Activated CD8-positive, alpha-beta memory T cell treated with anti-CD3 and anti-CD28 coated beads, Interleukin-2, amount 10 ng/mL, durations not matched to agents 7 days and 5 days (primary cell): ENCODE measurements around the gene MISP3. TPM values are rescaled to one million over a fixed set of nuclear protein-coding genes. Genes with fewer than 3 reads are reported as not detected.
"Not testable (repeated sequence)": the region's sequence is repeated elsewhere in the genome, so short reads cannot be mapped to it uniquely, and the experiment has no call there.

Source experiments
- ATAC-seq: fragments of 150-1000 bp; cut with Tn5 transposase; one replicate; pipeline ENCODE4 v1.10.0; 2021; ENCODE audit warnings: moderate library complexity
- CTCF ChIA-PET: fragments of 350-600 bp; sonication (Branson Sonifier 250); formaldehyde crosslinking; loops from one replicate; lab custom pipeline; 2021; ENCODE audit warnings: antibody characterized with exemption; lab: Charles Lee
- DNase-seq: peaks from one replicate; pipeline ENCODE4 v3.0.0-alpha.2; 2020
- H3K27ac Mint-ChIP-seq: one replicate; pipeline ENCODE4 v1.8.0; 2021; ENCODE audit warnings: mild to moderate bottlenecking, mixed read lengths
- H3K27me3 Mint-ChIP-seq: one replicate; pipeline ENCODE4 v1.8.0; 2021; ENCODE audit warnings: mixed read lengths
- H3K36me3 Mint-ChIP-seq: one replicate; pipeline ENCODE4 v1.8.0; 2021; ENCODE audit warnings: mild to moderate bottlenecking, mixed read lengths
- H3K4me1 Mint-ChIP-seq: one replicate; pipeline ENCODE4 v1.8.0; 2021; ENCODE audit warnings: mixed read lengths
- H3K4me3 Mint-ChIP-seq: one replicate; pipeline ENCODE4 v1.8.0; 2021; ENCODE audit warnings: mild to moderate bottlenecking, moderate library complexity, mixed read lengths
- H3K9me3 Mint-ChIP-seq: one replicate; pipeline ENCODE4 v1.8.0; 2022; ENCODE audit warnings: low read depth, mixed read lengths
- total RNA-seq, 2 experiments: library from RNA; stranded (reverse); gene quantifications; one replicate each; pipeline ENCODE4 v1.2.3, GENCODE V29; 2021

The MISP3 gene
- total RNA-seq = 1 to 10 TPM; 1.4 to 2.4 TPM

DNA sequence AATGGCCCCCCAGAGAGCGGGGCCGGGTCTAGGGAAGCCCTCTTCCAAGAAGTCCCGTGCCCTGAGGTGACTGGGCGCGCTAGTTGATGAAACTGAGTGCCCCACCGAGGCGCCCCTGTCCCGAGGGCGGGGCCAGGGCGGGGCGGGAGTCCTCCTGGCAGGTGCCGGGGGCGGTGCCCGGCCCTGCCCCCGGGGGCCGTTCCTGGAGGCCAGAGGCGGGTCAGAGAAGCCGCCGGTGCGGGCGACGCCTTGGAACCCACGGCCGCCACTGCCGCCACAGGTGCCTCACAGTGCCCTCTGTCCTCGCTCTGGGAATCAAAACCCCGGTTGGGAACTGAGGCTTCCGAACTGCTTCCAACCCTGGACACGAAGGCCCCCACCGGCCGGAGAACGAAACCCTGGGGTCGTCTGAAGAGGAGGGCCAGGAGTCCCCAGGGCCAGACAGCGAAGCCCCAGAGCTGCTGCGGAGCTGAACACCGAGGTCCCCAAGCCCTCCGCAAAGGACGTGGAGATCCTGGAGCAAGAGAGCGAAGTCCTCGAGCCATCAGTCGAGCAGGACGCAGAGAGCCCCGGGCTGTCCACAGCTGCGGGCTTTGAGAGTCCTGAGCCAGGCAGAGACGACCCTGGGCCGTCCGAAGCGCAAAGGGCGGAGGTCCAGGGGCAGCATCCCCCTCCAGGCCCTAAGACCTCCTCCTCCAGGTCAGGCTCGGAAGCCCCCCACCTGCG, at the start of gene MISP3:
Gene MISP3 (plus strand): TSS at position 252 of the 726 bp plus-strand sequence. CDS start 524 bp downstream, outside the sequence.
- Mint-ChIP-seq H3K4me3 (peak within 1 kb of the TSS; percentile 84), H3K36me3 (no peaks in the 10 kb centered on the region), H3K27me3 (peaks cover 3% of the 10 kb centered on the region), H3K4me1 (peaks cover 23% of the 10 kb centered on the region), H3K9me3 (no peaks in the 10 kb centered on the region), H3K27ac (peak within 1 kb of the TSS; percentile 81)
- CTCF ChIA-PET = interaction anchor here (0.5 to 7.3 kb wide), 42 partner anchors 9 to 482 kb away, joined by 3 to 153 read pairs (median 4); partner anchors contain the start of genes ASF1B, BRME1, CC2D1A and DCAF15
- peak; percentile 52 for DNase-seq
- peak; percentile 12 for ATAC-seq

DNA sequence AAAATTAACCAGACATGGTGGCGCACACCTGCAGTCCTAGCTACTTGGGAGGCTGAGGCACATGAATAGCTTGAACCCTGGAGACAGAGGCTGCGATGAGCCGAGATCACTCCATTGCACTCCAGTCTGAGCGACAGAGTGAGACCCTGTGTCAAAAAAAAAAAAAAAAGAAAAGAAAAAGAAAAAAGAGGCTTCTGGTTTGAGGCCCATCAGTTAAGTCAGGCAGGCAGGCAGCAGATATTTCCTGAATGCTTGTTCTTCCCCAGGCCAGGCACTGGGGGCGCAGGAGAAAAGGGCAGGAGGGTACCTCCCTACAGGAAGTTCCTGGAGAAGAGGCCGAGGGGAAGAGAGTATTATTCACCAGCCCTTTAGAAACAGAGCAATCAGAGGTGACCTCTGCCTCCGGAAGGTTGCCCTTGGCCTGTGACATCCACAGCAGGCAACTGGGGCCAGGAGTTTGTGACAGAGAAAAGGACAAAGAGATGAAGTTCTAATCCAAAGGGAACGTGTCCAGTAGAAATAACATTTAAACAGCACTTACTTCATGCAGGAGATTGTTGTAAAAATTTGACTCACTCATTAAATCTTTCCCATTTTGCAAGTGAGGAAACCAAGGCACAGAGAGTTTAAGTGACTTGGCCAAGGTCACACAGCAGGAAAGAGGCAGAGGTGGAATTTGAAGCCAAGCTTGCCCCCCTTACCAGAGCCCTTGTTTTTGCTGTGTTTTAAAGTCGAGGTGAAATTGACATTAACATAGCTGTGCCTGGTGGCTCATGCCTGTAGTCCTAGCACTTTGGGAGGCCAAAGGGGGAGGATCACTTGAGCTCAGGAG, 49.0 kb upstream of the MISP3 start:
- peaks cover 3% of the 10 kb centered on the region for H3K27me3 Mint-ChIP-seq
- H3K9me3 Mint-ChIP-seq = no peaks in the 10 kb centered on the region
- CTCF ChIA-PET = interaction anchor here (2.8 kb wide), 1 partner anchor 7 kb away, joined by 19 read pairs; the partner anchor contains the start of gene IL27RA
- ATAC-seq (no peak), DNase-seq (no peak)
- H3K4me1 Mint-ChIP-seq = peaks cover 7% of the 10 kb centered on the region
- no peaks in the 10 kb centered on the region for H3K36me3 Mint-ChIP-seq
- H3K4me3 Mint-ChIP-seq = no peak overlapping the region
- H3K27ac Mint-ChIP-seq = no peak overlapping the region

DNA sequence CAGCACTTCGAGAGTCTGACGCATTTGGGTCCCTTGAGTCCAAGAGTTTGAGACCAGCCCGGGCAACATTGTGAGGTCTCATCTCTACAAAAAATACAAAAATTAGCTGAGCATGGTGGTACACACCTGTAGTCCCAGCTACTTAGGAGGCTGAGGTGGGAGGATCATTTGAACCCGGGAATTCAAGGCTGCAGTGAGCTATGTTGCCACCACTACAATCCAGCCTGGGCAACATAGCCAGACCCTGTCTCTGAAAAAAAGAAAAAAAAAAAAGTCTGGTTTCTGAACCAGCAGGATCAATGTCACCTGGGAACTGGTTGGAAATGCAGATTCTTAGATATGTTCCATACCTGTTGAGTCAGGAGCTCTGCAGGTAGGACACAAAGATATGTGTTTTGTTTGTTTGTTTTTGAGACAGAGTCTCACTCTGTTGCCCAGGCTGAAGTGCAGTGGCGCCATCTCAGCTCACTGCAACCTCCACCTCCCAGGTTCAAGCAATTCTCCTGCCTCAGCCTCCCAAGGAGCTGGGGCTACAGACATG, 45.9 kb upstream of the MISP3 start:
- peaks cover 16% of the 10 kb centered on the region for H3K4me1 Mint-ChIP-seq
- H3K27ac Mint-ChIP-seq, DNase-seq, H3K4me3 Mint-ChIP-seq, ATAC-seq, H3K27me3 Mint-ChIP-seq, H3K36me3 Mint-ChIP-seq, H3K9me3 Mint-ChIP-seq: not testable (repeated sequence)
- CTCF ChIA-PET = interaction anchor here (1.2 to 1.7 kb wide), 2 partner anchors 16 to 124 kb away, joined by 3 read pairs; no protein-coding TSS in a partner anchor

DNA sequence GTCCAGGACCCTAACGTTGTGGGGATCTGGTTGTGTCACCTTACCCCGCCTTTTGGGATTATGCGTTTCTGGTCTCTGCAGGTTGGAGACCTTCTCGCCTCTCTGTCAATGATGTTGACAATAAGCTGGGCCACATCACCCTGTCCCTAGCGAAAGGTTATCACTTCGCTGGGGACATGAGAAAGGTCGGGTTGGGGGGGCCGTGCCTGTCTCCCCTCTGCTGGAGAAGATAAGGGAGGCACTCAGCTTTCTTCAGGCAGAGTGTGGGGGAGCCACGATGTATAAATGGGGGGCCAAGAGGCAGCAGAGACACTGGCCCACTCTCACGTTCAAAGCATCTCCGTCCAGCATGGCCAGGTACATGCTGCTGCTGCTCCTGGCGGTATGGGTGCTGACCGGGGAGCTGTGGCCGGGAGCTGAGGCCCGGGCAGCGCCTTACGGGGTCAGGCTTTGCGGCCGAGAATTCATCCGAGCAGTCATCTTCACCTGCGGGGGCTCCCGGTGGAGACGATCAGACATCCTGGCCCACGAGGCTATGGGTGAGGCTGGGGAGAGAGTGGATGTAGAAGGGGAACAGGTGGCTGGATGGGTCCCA, 44.6 kb upstream of the MISP3 start, which contains the start of gene RLN3:
Gene RLN3 (plus strand): TSS at position 293 of the 595 bp plus-strand sequence. CDS start 57 bp downstream, at position 350.
- peaks cover 19% of the 10 kb centered on the region for H3K4me1 Mint-ChIP-seq
- ATAC-seq = no peak
- peaks cover 6% of the 10 kb centered on the region for H3K27me3 Mint-ChIP-seq
- H3K27ac Mint-ChIP-seq = no peak within 1 kb of the TSS
- H3K36me3 Mint-ChIP-seq = peaks cover 3% of the 10 kb centered on the region
- DNase-seq = no peak
- no peak within 1 kb of the TSS for H3K4me3 Mint-ChIP-seq
- CTCF ChIA-PET = interaction anchor here (0.8 to 1.7 kb wide), 3 partner anchors 9 to 141 kb away, joined by 3 to 4 read pairs (median 3); no protein-coding TSS in a partner anchor
- no peaks in the 10 kb centered on the region for H3K9me3 Mint-ChIP-seq

GRCh38 chr19:14028901-14029300, 43.7 kb upstream of the MISP3 start:
- Mint-ChIP-seq H3K36me3 (peaks cover 4% of the 10 kb centered on the region), H3K4me3 (no peak overlapping the region)
- CTCF ChIA-PET = interaction anchor here (0.6 to 2.3 kb wide), 4 partner anchors 10 to 142 kb away, joined by 3 to 8 read pairs (median 4); partner anchors contain the start of gene MISP3

GRCh38 chr19:14030997-14031718, 41.4 kb upstream of the MISP3 start:
- Mint-ChIP-seq H3K36me3 (peaks cover 8% of the 10 kb centered on the region), H3K27ac (peak overlapping the region; percentile 90), H3K4me1 (peaks cover 18% of the 10 kb centered on the region), H3K27me3 (peaks cover 6% of the 10 kb centered on the region), H3K9me3 (no peaks in the 10 kb centered on the region), H3K4me3 (peak overlapping the region; percentile 90)
- no peak for ATAC-seq
- no peak for DNase-seq
- CTCF ChIA-PET = interaction anchor here (0.7 to 2.9 kb wide), 40 partner anchors 9 to 169 kb away, joined by 3 to 24 read pairs (median 4); partner anchors contain the start of genes ASF1B, BRME1, CC2D1A and DCAF15

More at GRCh38 chr19:14028901-14029300, 43.7 kb upstream of the MISP3 start:
- peaks cover 6% of the 10 kb centered on the region for H3K27me3 Mint-ChIP-seq
- H3K27ac Mint-ChIP-seq = no peak overlapping the region
- H3K4me1 Mint-ChIP-seq = peaks cover 16% of the 10 kb centered on the region
- no peaks in the 10 kb centered on the region for H3K9me3 Mint-ChIP-seq
- DNase-seq (no peak), ATAC-seq (no peak)

- Mint-ChIP-seq H3K4me1 (peaks cover 19% of the 10 kb centered on the region), H3K4me3 (peak within 1 kb of the TSS; percentile 90)
These were observed 40.7 kb upstream of the MISP3 start, which contains the start of gene IL27RA for GRCh38 chr19:14031719-14032480. TSS of gene IL27RA (plus strand) at chr19:14031762. CDS start at chr19:14031873, 111 bp downstream.

GRCh38 chr19:14033946-14034345, 38.6 kb upstream of the MISP3 start:
- peak overlapping the region; percentile 22 for H3K4me3 Mint-ChIP-seq
- peaks cover 19% of the 10 kb centered on the region for H3K4me1 Mint-ChIP-seq
- no peaks in the 10 kb centered on the region for H3K9me3 Mint-ChIP-seq
- peaks cover 3% of the 10 kb centered on the region for H3K27me3 Mint-ChIP-seq
- peak overlapping the region; percentile 64 for H3K27ac Mint-ChIP-seq
- no peak for ATAC-seq
- H3K36me3 Mint-ChIP-seq = peaks cover 13% of the 10 kb centered on the region
- CTCF ChIA-PET = interaction anchor here (0.7 to 2.7 kb wide), 5 partner anchors 9 to 152 kb away, joined by 3 to 11 read pairs (median 4); no protein-coding TSS in a partner anchor
- DNase-seq = no peak

More at GRCh38 chr19:14031719-14032480, 40.7 kb upstream of the MISP3 start, which contains the start of gene IL27RA:
- peak; percentile 88 for DNase-seq
- peak; percentile 85 for ATAC-seq
- no peaks in the 10 kb centered on the region for H3K9me3 Mint-ChIP-seq
- CTCF ChIA-PET = interaction anchor here (0.7 to 2.9 kb wide), 38 partner anchors 9 to 451 kb away, joined by 3 to 24 read pairs (median 4); partner anchors contain the start of genes ASF1B, BRME1, CC2D1A and DCAF15
- H3K27ac Mint-ChIP-seq = peak within 1 kb of the TSS; percentile 90
- peaks cover 9% of the 10 kb centered on the region for H3K36me3 Mint-ChIP-seq
- peaks cover 6% of the 10 kb centered on the region for H3K27me3 Mint-ChIP-seq

GRCh38 chr19:14035159-14035558, 37.4 kb upstream of the MISP3 start:
- Mint-ChIP-seq H3K36me3 (peaks cover 19% of the 10 kb centered on the region), H3K4me1 (peaks cover 19% of the 10 kb centered on the region)
- H3K4me3 Mint-ChIP-seq, H3K9me3 Mint-ChIP-seq, H3K27me3 Mint-ChIP-seq, DNase-seq, ATAC-seq, H3K27ac Mint-ChIP-seq: not testable (repeated sequence)
- CTCF ChIA-PET = interaction anchor here (2.7 kb wide), 1 partner anchor 154 kb away, joined by 11 read pairs; no protein-coding TSS in a partner anchor

DNA sequence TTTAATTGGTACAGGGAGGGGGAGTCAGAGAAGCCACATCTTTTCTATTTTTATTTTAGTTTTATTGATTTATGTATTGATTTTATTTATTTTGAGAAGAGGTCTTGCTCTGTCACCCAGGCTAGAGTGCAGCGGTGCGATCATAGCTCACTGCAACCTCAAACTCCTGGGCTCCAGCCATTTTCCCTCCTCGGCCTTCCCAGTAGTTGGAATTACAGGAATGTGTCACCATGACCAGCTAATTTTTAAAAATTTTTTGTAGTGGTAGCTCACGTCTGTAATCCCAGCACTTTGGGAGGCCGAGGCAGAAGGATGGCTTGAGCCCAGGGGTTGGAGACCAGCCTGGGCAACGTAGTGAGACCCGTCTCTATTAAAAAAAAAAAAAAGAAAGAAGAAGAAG, 36.9 kb upstream of the MISP3 start:
- no peak for ATAC-seq
- Mint-ChIP-seq H3K4me1 (peaks cover 16% of the 10 kb centered on the region), H3K4me3 (no peak overlapping the region), H3K9me3 (no peaks in the 10 kb centered on the region), H3K36me3 (peaks cover 20% of the 10 kb centered on the region), H3K27ac (no peak overlapping the region), H3K27me3 (peaks cover 3% of the 10 kb centered on the region)
- CTCF ChIA-PET = interaction anchor here (1.0 to 2.7 kb wide), 2 partner anchors 12 to 154 kb away, joined by 4 to 11 read pairs; no protein-coding TSS in a partner anchor
- DNase-seq = no peak

DNA sequence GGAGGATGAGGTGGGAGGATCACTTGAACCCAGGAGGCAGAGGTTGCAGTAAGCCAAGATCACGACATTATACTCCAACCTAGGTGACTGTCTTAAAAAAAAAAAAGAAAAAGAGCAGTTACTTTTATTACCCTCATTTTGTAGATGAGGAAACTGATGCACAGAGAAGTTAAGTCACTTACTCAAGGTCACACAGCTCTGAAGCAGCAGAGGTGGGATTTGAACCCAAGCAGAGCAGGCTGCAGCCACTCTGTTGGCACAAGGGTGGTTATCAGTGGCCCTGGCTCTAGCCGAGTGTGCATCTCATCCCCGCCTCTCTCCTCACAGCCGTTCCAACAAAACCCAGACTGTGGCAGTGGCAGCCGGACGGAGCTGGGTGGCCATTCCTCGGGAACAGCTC, 33.4 kb upstream of the MISP3 start:
- ATAC-seq = no peak

More for the DNA sequence above, 33.4 kb upstream of the MISP3 start:
- no peak for DNase-seq
- Mint-ChIP-seq H3K27ac (no peak overlapping the region), H3K36me3 (peaks cover 25% of the 10 kb centered on the region), H3K4me3 (no peak overlapping the region), H3K27me3 (no peaks in the 10 kb centered on the region), H3K9me3 (no peaks in the 10 kb centered on the region), H3K4me1 (peaks cover 19% of the 10 kb centered on the region)
- CTCF ChIA-PET = interaction anchor here (1.7 kb wide), 1 partner anchor 20 kb away, joined by 4 read pairs; no protein-coding TSS in a partner anchor
